Fibroblast of upper back skin (primary cell): ENCODE data around the gene SLC25A22.

Experiments
- DNase-seq: peaks from one replicate; pipeline ENCODE4 v3.0.0-alpha.2; 2013

Gene SLC25A22

GRCh38 chr11:821512-822371 is 23.7 kb upstream of the SLC25A22 start:
- DNase-seq = no peak

- no peak for DNase-seq
Observed at GRCh38 chr11:820655-821511, 22.8 kb upstream of the SLC25A22 start.

- DNase-seq = peak; percentile 37
Observed at GRCh38 chr11:819943-820649, 22.0 kb upstream of the SLC25A22 start.

GRCh38 chr11:819129-819931 is 21.2 kb upstream of the SLC25A22 start:
- peak; percentile 86 for DNase-seq

- DNase-seq = peak; percentile 61
Observed at GRCh38 chr11:818396-819128, 20.5 kb upstream of the SLC25A22 start, which contains the start of gene PNPLA2. PNPLA2 (plus strand) TSS chr11:818914; CDS start chr11:819719, 805 bp downstream.

GRCh38 chr11:816433-816779 is 18.3 kb upstream of the SLC25A22 start:
- DNase-seq = no peak

- DNase-seq = no peak
Observed at GRCh38 chr11:815675-816432, 17.8 kb upstream of the SLC25A22 start.

- no peak for DNase-seq
Observed at GRCh38 chr11:813456-814096, 15.5 kb upstream of the SLC25A22 start.

- DNase-seq = no peak
Observed at GRCh38 chr11:813072-813455, 15.0 kb upstream of the SLC25A22 start.

GRCh38 chr11:812390-812789 is 14.3 kb upstream of the SLC25A22 start:
- DNase-seq = no peak

- DNase-seq = no peak
Observed at GRCh38 chr11:811446-812245, 13.6 kb upstream of the SLC25A22 start.

- no peak for DNase-seq
Observed at GRCh38 chr11:810040-810567, 12.0 kb upstream of the SLC25A22 start.

GRCh38 chr11:809287-810039 is 11.4 kb upstream of the SLC25A22 start, which contains the start of gene RPLP2:
RPLP2 (plus strand) TSS chr11:809967; CDS start chr11:810235, 268 bp downstream.
- DNase-seq = peak; percentile 96

- no peak for DNase-seq
Observed at GRCh38 chr11:808427-809286, 10.6 kb upstream of the SLC25A22 start.

- DNase-seq = no peak
Observed at GRCh38 chr11:804599-804964, 6.5 kb upstream of the SLC25A22 start.

GRCh38 chr11:803770-804598 is 5.9 kb upstream of the SLC25A22 start:
- no peak for DNase-seq

- DNase-seq = no peak
Observed at GRCh38 chr11:803467-803742, 5.3 kb upstream of the SLC25A22 start.
